Inferior parietal cortex (tissue), 1 donor: ENCODE measurements around the gene ERFE.

ENCODE experiments used
- DNase-seq: peaks from one replicate; pipeline ENCODE4 v3.0.0-alpha.2; 2016; ENCODE audit errors: extremely low spot score

ERFE gene

DNA sequence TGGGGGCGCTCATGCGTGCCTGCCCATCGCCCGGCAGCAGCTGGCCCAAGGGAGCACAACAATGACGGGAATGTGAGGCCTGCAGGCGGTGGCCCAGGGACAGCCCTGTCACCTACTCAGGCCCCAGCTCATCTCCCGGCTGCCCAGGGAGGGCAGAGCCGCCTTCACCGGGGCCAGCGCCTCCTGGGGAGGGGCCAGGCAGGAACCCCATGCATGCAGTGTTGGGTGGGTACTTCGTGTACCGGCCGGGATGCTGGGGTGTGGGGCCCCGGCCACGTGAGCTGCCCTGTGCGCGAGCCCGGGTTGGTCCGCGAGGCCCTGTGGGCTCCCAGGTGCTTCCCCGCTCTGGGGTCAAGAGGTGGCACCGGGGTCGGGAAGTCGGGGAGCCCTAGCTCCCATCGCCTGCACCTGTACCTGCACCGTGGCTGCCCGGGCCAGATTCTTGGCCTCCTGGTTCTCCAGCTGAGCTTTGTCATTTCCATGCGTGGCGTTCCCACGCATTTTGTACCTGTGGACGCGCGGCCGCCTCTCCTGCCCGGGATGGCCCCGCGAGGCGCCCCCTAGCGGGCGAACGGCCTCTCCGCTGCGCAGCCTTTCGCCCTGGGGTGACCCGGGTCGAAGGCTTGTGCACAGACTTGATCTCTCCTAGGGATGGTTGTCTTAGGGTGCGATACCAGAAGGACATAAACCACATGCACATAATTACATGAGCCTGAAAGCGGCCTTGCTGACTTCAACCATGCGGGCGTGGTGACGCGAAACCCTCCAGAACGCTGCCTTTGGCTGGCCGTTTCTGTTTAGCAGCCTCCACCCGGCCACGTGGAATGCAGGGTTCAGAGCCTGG lies 19.4 kb upstream of the ERFE start:
- no peak for DNase-seq

DNA sequence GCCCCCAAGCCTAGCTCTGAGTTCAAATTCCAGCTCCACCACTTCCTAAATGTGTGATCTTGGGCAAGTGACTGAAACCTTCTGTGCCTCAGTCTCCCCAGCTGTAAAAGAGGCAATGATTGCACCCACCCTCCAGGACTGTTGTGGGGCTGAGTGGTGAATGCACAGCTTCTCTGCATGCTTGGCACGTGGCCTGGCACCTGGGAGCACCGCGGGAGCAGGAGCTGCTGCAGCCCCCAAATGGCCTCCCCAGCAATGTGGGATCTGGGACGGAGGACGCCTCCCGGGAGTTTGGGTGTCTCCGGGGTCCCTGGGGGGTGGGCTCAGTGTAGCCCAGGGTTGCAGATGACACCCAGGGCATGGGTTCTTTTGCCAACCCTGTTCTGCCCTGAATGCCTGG lies 18.7 kb upstream of the ERFE start:
- no peak for DNase-seq

DNA sequence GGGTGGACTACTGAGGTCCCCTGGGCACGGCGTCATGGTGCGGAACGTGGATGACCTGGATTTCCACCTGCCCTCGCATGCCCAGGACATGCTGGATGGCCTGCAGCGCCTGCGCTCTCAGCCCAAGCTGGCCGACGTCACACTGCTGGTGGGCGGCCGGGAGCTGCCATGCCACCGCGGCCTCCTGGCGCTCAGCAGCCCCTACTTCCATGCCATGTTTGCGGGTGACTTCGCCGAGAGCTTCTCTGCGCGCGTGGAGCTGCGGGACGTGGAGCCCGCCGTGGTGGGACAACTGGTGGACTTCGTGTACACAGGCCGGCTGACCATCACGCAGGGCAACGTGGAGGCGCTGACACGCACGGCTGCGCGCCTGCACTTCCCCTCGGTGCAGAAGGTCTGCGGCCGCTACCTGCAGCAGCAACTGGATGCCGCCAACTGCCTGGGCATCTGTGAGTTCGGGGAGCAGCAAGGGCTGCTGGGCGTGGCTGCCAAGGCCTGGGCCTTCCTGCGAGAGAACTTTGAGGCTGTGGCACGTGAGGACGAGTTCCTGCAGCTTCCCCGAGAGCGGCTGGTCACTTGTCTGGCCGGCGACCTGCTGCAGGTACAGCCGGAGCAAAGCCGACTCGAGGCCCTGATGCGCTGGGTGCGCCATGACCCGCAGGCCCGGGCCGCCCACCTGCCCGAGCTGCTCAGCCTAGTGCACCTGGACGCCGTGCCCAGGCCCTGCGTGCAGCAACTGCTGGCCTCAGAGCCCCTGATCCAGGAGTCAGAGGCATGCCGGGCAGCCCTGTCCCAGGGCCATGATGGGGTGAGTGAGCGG lies 17.8 kb upstream of the ERFE start:
- DNase-seq: no peak

DNA sequence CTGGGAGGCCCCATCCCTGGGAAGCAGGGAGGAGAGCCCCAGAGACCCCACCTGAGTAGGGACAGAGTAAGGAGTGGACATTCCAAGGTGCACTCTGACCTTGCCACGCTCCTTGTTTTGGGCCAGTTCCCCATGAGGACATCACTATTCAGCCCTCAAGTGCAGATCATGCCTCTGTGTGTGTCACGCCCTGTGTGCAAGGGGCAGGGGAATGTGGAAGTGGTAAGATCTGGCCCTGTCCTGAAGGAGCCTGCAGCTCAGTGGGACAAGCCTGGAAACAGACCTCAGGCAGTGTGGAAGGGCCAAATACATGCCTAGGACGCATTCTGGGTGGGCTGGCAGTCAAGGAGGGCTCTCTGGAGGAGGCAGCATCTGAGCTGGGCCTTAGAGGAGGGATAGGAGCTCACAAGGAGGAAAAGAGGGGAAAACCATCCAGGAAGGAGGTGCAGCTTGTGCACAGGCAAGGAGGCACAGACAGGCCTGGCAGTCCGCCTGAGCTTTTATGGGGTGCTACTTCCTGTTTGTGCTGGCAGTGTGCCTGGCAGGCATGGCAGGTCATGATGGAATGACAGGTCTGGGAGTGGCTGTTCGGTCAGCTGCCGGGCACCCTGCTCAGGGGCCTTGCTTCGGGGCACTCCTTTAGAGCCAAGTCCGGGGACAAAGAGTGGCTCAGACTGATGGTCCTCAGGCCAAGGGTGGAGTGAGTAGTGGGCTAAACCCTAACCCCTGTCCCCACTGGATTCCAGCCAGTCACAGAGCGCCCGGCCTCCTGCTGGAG lies 17.0 kb upstream of the ERFE start:
- no peak for DNase-seq

DNA sequence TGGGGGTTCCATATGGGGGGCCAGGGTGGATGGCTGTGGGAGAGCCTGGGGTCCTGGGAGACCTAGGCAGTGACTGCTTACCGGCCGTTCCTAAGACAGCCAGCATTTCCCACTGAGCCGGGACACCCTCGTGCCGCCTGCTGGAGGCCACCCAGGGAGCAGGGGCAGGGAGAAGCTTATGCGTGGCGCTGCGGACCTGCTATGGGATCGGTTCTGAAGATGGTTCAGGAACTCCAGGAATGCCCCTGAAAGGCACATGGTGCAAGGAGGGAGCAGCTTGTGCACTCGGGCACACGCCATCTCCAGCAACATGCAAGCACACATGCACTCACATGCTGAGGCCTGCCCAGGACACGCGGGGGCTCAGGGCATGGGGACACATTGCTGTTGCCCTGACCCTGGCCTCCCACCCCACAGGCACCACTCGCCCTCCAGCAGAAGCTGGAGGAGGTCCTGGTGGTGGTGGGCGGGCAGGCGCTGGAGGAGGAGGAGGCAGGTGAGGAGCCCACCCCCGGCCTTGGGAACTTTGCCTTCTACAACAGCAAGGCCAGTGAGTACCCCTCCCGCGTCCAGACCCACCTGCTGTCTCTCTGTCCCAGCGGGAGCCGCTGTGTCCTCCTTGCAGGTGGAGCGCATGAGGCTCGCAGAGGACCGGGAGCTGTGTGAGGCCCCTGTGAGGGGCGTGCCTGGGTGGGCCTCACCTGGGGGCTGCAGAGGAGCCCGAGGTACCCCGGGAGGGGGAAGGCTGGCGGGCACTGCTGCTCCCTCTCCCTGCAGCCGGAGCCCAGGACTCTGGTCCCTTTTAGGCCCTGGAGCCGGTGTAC lies 16.2 kb upstream of the ERFE start:
- no peak for DNase-seq

DNA sequence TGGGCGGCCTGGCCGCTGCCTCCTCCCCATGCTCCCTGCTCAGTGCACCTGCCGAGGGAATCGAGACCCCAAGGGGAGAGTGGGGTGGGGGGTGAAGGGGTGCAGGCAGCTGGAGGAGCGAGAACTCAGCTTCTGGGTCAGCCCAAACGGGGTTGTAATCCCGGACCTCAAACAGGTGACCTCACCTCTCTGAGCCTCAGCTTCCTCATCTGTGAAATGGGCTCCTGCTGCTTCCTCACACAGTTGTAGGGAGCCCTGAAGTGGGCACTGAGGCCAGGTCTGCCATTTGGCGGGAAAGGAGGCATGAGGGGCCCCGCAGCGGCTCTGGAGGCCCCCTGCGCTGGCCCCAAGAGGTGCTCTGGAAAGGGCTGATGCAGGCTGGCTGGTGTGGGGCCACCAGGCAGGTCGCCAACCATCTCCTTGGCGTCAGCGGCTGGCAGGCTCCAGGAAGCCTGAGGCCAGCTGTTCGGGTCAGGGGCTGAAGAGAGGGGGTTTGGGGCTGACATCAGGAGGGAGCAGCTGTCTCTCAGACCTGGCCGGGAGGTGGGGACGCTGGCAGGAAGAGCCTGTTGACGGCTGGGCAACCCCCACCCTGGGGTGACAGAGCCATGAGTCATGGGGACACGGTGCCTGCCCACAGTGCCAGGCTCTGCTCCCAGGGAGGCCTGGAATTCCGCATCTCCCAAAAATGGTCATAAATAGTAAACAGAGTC lies 15.4 kb upstream of the ERFE start:
- DNase-seq: no peak

DNA sequence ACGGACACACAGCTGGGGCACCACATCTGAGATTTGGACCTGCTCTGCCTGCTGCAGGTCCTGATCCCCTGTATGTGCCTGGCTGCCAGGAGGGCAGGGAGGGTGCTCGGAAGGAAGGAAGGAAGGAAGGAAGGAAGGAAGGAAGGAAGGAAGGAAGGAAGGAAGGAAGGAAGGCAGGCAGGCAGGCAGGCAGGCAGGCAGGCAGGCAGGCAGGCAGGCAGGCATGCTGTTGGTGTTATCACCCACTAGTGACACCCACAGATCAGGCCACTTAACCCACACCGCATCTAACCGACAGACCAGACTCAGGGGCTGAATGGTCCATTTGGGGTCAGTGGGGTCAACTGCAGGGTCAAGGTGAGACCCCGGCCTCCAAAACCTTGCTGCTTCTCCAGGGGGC lies 14.5 kb upstream of the ERFE start:
- DNase-seq: no peak

DNA sequence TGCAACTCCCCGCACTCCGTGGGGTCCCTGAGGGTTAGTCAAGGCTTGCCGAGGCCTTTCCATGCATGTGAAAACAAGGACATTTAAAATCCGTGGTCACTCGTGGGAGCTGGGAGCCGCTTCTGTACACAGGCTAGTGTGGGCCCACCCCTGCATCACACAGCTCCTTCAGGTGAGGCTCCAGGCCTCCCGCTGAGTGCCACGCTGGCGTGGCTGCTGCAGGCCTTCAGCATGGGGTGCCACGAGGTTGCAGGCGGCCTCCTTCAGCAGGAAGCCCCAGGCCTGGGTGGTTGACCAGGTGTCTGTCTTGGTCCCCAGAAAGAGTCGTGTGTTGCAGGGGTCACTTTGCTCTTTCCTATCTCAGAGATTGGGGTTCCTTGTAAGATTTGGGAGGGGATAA lies 13.7 kb upstream of the ERFE start:
- DNase-seq: no peak

DNA sequence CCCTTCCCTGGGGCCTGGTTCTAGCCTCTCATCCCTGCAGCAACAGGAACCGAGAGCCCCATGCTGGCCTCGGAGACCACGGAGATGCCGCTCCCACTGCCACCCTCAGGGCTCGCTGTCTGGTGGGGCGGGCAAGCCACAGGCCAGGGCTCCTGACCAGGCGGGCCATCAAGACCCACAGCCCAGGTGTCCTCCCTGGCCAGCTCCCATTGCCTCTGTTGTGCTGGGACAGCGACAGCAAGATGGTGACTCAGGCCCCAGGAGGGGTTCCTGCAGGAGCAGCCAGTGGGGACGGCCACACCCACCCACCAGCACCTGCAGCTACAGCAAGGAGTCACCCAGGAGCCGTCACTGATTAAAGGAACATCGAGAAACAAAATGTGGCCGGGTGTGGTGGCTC lies 12.9 kb upstream of the ERFE start:
- DNase-seq: no peak

DNA sequence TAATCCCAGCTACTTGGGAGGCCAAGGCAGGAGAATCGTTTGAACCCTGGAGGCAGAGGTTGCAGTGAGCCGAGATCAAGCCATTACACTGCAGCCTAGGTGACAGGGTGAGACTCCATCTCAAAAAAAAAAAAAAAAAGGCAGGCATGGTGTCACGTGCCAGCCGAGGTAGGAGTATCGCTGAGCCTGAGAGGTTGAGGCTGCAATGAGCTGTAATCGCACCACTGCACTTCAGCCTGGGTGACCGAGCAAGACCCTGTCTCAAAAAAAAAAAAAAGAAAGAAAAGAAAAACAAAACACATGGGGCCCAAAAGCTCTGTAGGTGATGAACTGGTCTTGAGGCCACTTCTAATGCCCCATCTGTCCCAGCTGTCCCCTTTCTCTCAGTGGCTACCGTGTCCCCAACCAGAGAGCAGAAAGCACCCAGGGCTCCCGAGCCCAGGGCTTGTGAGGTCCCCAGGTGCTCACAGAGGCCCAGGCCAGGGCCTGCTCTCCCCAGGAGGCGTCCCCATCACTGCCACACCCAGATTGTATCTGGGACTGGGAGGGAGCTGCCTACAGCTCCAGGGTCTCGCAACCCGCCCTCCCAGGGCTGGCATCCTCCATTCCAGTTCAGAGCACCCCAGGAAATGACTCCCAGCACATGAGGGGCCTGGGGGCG lies 11.8 kb upstream of the ERFE start:
- DNase-seq: no peak

DNA sequence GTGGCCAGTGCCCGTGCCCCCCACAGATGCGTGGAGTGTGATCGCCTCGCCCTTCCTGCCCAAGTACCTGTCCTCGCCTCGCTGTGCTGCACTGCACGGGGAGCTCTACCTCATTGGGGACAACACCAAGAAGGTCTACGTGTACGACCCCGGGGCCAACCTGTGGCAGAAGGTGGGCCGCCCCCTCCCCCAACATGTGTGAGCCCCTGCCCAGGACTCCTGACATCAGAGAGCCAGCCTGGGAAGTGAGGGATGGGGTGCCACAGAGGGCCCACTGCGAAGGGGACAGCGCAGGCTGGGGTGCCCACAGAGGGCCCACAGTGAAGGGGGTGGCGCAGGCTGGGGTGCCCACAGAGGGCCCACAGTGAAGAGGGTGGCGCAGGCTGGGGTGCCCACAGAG lies 9.8 kb upstream of the ERFE start:
- DNase-seq: no peak

DNA sequence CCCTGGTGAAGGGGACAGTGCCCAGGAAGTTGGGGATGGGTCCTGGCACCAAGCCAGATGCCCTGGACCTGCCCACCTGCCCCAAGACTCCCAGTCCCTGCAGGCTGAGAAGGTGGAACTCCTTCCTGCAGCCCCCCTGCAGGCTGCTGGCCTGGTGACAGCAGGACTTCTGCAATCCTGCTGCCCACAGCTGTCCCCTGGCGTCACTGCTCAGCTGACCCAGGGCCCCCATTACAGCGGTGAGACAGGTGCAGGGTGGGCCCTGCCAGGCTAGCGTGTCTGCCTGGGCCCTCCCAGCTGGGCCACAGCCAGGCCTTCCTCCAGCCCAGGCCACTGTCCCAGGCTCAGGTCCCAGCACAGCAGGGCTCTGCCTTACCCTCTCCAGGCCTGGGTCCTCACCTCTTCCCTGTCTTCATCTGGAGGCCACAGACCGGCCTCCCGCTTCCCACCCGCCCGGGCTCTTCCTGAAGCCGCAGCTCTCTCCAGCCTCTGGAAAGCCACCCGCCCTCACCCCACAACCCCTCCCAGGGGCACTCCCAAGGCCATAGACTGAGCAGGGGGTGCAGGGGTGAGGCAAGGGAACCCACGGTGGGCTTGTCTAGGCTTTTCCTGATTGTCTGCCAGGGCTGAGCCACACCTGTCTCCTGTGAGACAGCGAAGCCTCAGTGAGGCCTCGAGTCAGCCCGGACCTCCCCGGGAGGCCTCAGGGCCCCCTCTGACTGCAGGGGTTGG lies 8.8 kb upstream of the ERFE start:
- no peak for DNase-seq

DNA sequence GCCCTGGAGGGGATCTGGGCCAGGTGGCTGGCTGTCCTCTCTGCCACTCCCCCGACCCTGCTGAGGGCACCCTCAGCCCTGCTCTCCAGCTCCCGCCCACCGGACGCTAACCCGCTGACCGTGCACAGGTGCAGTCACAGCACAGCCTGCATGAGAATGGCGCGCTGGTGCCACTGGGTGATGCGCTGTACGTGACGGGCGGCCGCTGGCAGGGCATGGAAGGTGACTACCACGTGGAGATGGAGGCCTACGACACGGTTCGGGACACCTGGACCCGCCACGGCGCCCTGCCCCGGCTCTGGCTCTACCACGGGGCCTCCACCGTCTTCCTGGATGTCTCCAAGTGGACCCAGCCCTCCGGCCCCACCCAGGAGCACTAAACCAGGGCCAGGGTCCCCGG lies 8.1 kb upstream of the ERFE start:
- DNase-seq: no peak

DNA sequence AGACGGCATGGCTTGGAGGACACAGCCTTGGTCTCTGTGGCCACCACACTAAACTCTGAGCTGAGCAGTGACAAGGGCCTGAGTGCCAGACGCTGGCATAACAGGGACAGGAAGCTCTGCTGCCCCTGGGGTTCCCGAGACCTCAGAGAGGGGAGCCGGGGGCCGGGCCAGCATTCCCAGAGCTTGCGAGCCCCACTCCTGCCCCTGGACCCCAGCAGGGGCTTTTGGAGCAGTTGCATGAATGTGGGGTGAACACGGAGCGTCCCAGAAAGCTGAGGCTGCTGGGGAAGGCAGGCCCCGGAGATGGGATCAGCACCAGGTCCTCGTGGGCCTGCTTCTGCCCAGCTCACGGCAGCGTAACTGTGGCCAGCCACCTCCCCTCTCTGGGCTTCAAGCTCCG lies 7.6 kb upstream of the ERFE start:
- DNase-seq: no peak

DNA sequence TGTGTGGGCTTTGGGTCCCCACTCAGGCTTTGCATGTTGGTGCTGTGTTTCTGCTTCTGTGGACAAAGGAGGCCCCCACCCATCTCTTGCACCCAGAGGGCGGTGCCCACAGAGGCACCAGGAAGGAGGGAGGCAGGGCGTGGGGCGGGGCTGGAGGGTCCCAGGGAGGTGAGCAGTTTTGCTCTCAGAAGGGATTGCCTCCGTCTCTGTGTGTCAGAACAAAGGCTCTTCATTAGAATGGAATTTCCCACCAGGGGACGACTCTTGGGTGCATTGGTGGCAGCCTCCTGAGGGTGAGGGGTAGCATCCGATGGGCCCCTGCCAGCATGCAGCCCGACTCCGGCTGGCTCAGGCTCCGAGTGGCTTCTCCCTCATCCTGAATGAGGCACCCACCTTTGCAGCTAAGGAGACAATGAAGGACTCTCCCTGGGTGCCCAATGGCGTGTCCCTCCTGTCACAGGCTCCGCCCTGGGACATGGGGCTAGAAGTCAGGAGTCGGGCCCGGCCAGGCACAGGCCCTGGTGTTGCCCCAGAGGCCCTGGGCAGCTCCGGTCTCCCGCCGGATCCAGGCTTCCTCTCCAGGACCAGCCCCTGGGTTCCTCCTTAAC lies 7.0 kb upstream of the ERFE start:
- DNase-seq: no peak

DNA sequence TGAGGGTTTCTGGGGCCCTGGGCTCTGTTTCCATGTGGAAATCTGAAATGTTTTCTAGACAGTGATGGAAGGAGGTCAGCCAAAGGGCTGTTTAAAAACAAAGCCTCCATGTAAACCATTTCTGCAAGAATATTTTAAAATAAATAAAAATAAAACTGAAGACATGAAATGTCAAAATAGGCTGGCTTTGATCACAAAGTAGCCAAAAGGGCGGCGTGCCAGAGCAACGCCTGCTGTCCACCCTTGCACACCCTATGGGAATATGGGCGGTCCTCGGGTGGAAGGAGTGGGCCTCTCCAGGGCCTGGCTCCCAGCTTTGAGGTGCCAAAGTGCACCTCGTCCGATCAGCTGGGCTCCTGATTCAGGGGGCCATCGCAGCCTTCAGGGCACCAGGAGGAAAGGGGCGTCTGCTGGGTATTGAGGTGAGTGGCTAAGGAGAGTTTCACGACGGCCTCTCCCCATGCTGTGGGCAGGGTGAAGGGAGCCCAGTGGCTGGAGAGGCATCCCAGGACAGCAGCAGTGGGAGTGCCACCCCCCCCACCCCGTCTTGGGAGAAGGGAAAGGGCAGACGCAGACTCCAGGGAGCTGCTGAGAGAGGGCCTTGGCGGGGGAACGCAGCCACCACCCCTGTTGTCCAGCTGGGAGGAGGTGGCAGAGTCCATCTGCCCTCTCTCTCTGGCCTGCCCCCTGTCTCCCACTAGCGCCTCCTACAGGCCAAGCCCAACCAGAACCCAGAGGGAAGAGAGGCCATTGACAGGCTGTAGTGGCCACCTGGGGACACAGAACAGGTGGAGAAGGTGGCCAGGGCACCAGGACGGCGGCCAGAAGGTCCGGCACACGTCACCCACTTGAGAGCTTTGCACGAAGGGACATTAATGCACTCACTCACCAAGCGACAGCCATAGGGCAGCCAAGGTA lies 5.7 kb upstream of the ERFE start:
- DNase-seq: no peak

DNA sequence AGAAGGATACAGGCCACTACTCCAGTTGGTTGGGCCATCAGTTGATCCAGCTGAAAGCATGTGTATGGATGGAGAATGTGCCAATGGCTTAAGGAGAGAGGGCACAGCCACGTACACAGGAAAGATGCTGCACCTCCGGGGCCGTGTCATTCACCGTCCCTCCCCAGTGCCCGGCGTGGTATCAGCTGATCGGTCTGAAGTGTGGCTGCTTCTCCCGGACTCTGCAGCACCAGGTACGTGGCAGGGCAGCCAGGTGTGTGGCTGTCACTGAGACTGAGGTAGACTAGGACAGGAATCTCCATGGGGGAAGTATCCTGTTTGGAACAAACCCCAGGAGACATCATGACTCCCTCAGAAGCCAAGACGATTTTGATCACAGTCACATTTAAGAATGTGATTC lies 4.2 kb upstream of the ERFE start:
- DNase-seq: no peak
